Measurements from ENCODE around the gene TACC2.
"Not testable (repeated sequence)": the region's sequence is repeated elsewhere in the genome, so short reads cannot be mapped to it uniquely, and the experiment has no call there.

TACC2 gene

DNA sequence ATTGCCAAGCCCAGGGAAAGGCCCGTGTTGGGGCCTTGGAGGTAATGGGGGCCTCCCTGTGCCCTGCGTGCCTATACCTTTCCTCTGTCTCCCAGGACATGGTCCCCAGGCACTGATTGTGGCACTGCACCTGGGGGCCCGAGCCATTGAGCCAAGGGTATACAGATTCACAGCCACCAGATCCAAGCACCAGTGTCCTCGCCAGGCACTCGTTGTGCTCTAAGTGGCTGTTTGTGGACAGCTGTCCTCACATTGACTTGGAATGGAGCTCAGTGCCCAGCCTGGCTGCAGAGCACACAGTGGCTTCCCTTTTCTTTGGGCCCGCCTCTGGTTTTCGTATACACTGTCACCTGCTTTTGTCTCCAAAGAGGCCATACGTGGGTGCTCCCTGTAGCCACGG, 210.1 kb downstream of the TACC2 start:
- Histone ChIP-seq H3F3A (ENCODE audit: insufficient read depth, low read length) (no peaks in the 10 kb centered on the region), H3K9ac (ENCODE audit: low read length) (no peak overlapping the region), H3K79me2 (ENCODE audit: insufficient read depth, low read length) (no peaks in the 10 kb centered on the region), H3K4me1 (ENCODE audit: insufficient read depth, low read length, severe bottlenecking) (no peaks in the 10 kb centered on the region), H4K20me1 (ENCODE audit: insufficient read depth, low read length) (no peaks in the 10 kb centered on the region), H3K27me3 (ENCODE audit: insufficient read depth, low read length) (no peaks in the 10 kb centered on the region), H3K27ac (ENCODE audit: low read depth, low read length, poor library complexity, severe bottlenecking) (no peak overlapping the region), H3K9me2 (ENCODE audit: low read depth, low read length) (no peaks in the 10 kb centered on the region), H3K4me2 (ENCODE audit: low read length) (no peak overlapping the region), H2AFZ (ENCODE audit: low read length) (no peak overlapping the region), H3K4me3 (ENCODE audit: low read depth, low read length, poor library complexity, severe bottlenecking) (no peak overlapping the region), H3K9me3 (ENCODE audit: low read length) (no peaks in the 10 kb centered on the region), H3K36me3 (ENCODE audit: insufficient read depth, low read length) (no peaks in the 10 kb centered on the region)
- TF ChIP-seq, protein P1, sequence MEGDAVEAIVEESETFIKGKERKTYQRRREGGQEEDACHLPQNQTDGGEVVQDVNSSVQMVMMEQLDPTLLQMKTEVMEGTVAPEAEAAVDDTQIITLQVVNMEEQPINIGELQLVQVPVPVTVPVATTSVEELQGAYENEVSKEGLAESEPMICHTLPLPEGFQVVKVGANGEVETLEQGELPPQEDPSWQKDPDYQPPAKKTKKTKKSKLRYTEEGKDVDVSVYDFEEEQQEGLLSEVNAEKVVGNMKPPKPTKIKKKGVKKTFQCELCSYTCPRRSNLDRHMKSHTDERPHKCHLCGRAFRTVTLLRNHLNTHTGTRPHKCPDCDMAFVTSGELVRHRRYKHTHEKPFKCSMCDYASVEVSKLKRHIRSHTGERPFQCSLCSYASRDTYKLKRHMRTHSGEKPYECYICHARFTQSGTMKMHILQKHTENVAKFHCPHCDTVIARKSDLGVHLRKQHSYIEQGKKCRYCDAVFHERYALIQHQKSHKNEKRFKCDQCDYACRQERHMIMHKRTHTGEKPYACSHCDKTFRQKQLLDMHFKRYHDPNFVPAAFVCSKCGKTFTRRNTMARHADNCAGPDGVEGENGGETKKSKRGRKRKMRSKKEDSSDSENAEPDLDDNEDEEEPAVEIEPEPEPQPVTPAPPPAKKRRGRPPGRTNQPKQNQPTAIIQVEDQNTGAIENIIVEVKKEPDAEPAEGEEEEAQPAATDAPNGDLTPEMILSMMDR (IDR thresholded peaks at IDR 0.05; ENCODE audit: low read length) = no peak
- no peak for TF ChIP-seq EZH2 (IDR thresholded peaks at IDR 0.05; ENCODE audit: borderline replicate concordance, low read length)

DNA sequence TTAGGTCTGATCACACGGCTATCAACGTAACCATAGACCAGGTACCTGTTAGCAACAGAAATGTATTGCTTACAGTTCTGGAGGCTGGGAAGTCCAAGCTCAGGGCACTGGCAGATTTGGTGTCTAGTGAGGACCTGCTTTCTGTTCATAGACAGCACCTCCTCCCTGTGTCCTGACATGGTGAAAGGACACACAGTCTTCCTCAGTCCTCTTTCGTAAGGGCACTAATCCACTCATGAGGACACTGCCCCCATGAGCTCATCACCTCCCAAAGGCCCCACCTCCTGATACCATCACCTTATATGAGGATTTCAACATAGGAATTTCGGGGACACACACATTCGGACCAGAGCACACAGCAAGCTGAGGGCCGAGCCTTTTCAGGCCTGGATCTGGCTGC, 210.7 kb downstream of the TACC2 start:
- H3K9me3 ChIP-seq (ENCODE audit: low read length) = no peaks in the 10 kb centered on the region
- no peak for TF ChIP-seq EZH2 (IDR thresholded peaks at IDR 0.05; ENCODE audit: borderline replicate concordance, low read length)
- TF ChIP-seq, protein P1 (IDR thresholded peaks at IDR 0.05; ENCODE audit: low read length) = no peak
- H3K36me3 ChIP-seq (ENCODE audit: insufficient read depth, low read length) = no peaks in the 10 kb centered on the region
- no peaks in the 10 kb centered on the region for H3K9me2 ChIP-seq (ENCODE audit: low read depth, low read length)
- H3K4me2 ChIP-seq (ENCODE audit: low read length) = no peak overlapping the region
- H2AFZ ChIP-seq (ENCODE audit: low read length) = no peak overlapping the region
- H3K4me1 ChIP-seq (ENCODE audit: insufficient read depth, low read length, severe bottlenecking) = no peaks in the 10 kb centered on the region
- H3K27me3 ChIP-seq (ENCODE audit: insufficient read depth, low read length) = no peaks in the 10 kb centered on the region
- H3K9ac ChIP-seq (ENCODE audit: low read length) = no peak overlapping the region
- H3K4me3 ChIP-seq (ENCODE audit: low read depth, low read length, poor library complexity, severe bottlenecking) = no peak overlapping the region
- H3K27ac ChIP-seq (ENCODE audit: low read depth, low read length, poor library complexity, severe bottlenecking) = no peak overlapping the region
- no peaks in the 10 kb centered on the region for H3F3A ChIP-seq (ENCODE audit: insufficient read depth, low read length)
- H3K79me2 ChIP-seq (ENCODE audit: insufficient read depth, low read length) = no peaks in the 10 kb centered on the region
- no peaks in the 10 kb centered on the region for H4K20me1 ChIP-seq (ENCODE audit: insufficient read depth, low read length)

DNA sequence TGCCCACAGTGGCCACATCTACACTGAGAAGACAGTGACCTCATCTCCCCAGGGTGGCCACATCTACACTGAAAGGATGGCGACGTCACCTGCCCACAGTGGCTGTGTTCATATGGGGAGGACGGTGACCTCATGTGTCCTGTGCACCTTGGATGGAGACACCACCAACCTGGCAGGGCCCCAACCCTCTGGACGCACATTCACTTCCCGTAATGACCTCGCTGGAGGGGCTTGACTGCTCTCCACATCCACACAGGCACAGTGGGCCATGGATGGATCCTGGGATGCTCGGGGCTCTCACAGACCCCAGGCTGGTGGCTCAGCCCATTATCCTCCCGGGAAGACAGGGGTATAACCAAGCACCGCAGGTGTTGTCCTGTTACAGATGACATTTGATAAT, 212.4 kb downstream of the TACC2 start:
- H3K79me2 ChIP-seq (ENCODE audit: insufficient read depth, low read length) = no peaks in the 10 kb centered on the region

DNA sequence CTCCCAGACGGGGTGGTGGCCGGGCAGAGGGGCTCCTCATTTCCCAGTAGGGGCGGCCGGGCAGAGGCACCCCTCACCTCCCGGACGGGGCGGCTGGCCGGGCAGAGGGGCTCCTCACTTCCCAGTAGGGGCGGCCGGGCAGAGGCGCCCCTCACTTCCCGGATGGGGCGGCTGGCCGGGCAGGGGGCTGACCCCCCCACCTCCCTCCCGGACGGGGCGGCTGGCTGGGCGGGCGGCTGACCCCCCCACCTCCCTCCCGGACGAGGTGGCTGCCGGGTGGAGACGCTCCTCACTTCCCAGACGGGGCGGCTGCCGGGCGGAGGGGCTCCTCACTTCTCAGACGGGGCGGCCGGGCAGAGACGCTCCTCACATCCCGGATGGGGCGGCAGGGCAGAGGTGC, 214.2 kb downstream of the TACC2 start:
- not testable (repeated sequence) for H3K4me2 ChIP-seq (ENCODE audit: low read length); H3K36me3 ChIP-seq (ENCODE audit: insufficient read depth, low read length); H3K9me2 ChIP-seq (ENCODE audit: low read depth, low read length); H3K9me3 ChIP-seq (ENCODE audit: low read length); H3F3A ChIP-seq (ENCODE audit: insufficient read depth, low read length); H3K27me3 ChIP-seq (ENCODE audit: insufficient read depth, low read length); H2AFZ ChIP-seq (ENCODE audit: low read length); H3K9ac ChIP-seq (ENCODE audit: low read length); H3K4me3 ChIP-seq (ENCODE audit: low read depth, low read length, poor library complexity, severe bottlenecking); H3K4me1 ChIP-seq (ENCODE audit: insufficient read depth, low read length, severe bottlenecking); H3K79me2 ChIP-seq (ENCODE audit: insufficient read depth, low read length); H4K20me1 ChIP-seq (ENCODE audit: insufficient read depth, low read length); H3K27ac ChIP-seq (ENCODE audit: low read depth, low read length, poor library complexity, severe bottlenecking)

More for the DNA sequence above, 212.4 kb downstream of the TACC2 start:
- H3F3A ChIP-seq (ENCODE audit: insufficient read depth, low read length) = no peaks in the 10 kb centered on the region
- no peaks in the 10 kb centered on the region for H3K36me3 ChIP-seq (ENCODE audit: insufficient read depth, low read length)
- TF ChIP-seq, protein P1 (IDR thresholded peaks at IDR 0.05; ENCODE audit: low read length) = no peak
- TF ChIP-seq EZH2 (IDR thresholded peaks at IDR 0.05; ENCODE audit: borderline replicate concordance, low read length) = no peak
- no peak overlapping the region for H3K4me2 ChIP-seq (ENCODE audit: low read length)
- no peaks in the 10 kb centered on the region for H3K27me3 ChIP-seq (ENCODE audit: insufficient read depth, low read length)
- H3K27ac ChIP-seq (ENCODE audit: low read depth, low read length, poor library complexity, severe bottlenecking) = no peak overlapping the region
- H3K4me1 ChIP-seq (ENCODE audit: insufficient read depth, low read length, severe bottlenecking) = no peaks in the 10 kb centered on the region
- no peak overlapping the region for H3K4me3 ChIP-seq (ENCODE audit: low read depth, low read length, poor library complexity, severe bottlenecking)
- no peaks in the 10 kb centered on the region for H3K9me3 ChIP-seq (ENCODE audit: low read length)
- no peaks in the 10 kb centered on the region for H4K20me1 ChIP-seq (ENCODE audit: insufficient read depth, low read length)
- H2AFZ ChIP-seq (ENCODE audit: low read length) = no peak overlapping the region
- H3K9ac ChIP-seq (ENCODE audit: low read length) = no peak overlapping the region
- no peaks in the 10 kb centered on the region for H3K9me2 ChIP-seq (ENCODE audit: low read depth, low read length)
